Peyer's patch (tissue), 4 donors: Measurements from ENCODE around the gene CDKN2C. TPM values are rescaled to one million over a fixed set of nuclear protein-coding genes. Genes with fewer than 3 reads are reported as not detected.
"Not testable (repeated sequence)": the region's sequence is repeated elsewhere in the genome, so short reads cannot be mapped to it uniquely, and the experiment has no call there.

Experiments
- DNase-seq, 3 donors: peaks; one replicate each; pipeline ENCODE4 v3.0.0-alpha.2; 2017 to 2019
- H3K27ac ChIP-seq, 4 donors: fragments of 200-600 bp; sonication (generic); one replicate each; pipeline ENCODE4 v1.5.1; 2016 to 2019
- H3K27me3 ChIP-seq, 2 donors: fragments of 200-600 bp; sonication (generic); one replicate each; pipeline ENCODE4 v1.5.1; 2019
- H3K36me3 ChIP-seq, 3 donors: fragments of 200-600 bp; sonication (generic); one replicate each; pipeline ENCODE4 v1.5.1; 2016 to 2019
- H3K4me1 ChIP-seq, 4 donors: fragments of 200-600 bp; sonication (generic); one replicate each; pipeline ENCODE4 v1.5.1; 2016 to 2019
- H3K4me3 ChIP-seq, 4 donors: fragments of 200-600 bp; sonication (generic); 1 replicate in 3 of 4; 2 replicates in 1 of 4; pipeline ENCODE4 v1.5.1; 2016 to 2019; ENCODE audit warnings: mild to moderate bottlenecking in 1 of 4
- H3K9me3 ChIP-seq, 4 donors: fragments of 200-600 bp; sonication (generic); one replicate each; pipeline ENCODE4 v1.5.1; 2016 to 2019; ENCODE audit warnings: mild to moderate bottlenecking in 1 of 4
- POLR2A ChIP-seq, 2 donors: fragments of 450-650 bp; IDR thresholded peaks; one replicate each; pipeline ENCODE4 v1.5.1; 2017; ENCODE audit warnings: antibody characterized with exemption in 2 of 2, mild to moderate bottlenecking in 2 of 2, moderate library complexity in 2 of 2
- total RNA-seq, 4 donors: library from RNA; depleted of rRNA; stranded (reverse); fragments of >200 nt; gene quantifications; one replicate each; pipeline ENCODE4 v1.1.0, GENCODE V29; 2016
- TF ChIP-seq, protein P1 (sequence below), 6 experiments: fragments of 450-650 bp in 4 of 6; fragments of 200-600 bp in 2 of 6; sonication (generic) in 1 of 6; IDR thresholded peaks; one replicate each; pipeline ENCODE4 v1.5.1; 2017 to 2019; ENCODE audit warnings: antibody characterized with exemption in 6 of 6, mild to moderate bottlenecking in 3 of 6, moderate library complexity in 1 of 6

Gene CDKN2C
- total RNA-seq, 4 donors from 2014 or later: 5.8 to 14.5 (median 9.5) TPM

GRCh38 chr1:50994997-50995396 is 25.0 kb downstream of the CDKN2C start:
- no peak for DNase-seq
- no peaks in the 10 kb centered on the region for H3K4me1 ChIP-seq
- TF ChIP-seq, protein P1, sequence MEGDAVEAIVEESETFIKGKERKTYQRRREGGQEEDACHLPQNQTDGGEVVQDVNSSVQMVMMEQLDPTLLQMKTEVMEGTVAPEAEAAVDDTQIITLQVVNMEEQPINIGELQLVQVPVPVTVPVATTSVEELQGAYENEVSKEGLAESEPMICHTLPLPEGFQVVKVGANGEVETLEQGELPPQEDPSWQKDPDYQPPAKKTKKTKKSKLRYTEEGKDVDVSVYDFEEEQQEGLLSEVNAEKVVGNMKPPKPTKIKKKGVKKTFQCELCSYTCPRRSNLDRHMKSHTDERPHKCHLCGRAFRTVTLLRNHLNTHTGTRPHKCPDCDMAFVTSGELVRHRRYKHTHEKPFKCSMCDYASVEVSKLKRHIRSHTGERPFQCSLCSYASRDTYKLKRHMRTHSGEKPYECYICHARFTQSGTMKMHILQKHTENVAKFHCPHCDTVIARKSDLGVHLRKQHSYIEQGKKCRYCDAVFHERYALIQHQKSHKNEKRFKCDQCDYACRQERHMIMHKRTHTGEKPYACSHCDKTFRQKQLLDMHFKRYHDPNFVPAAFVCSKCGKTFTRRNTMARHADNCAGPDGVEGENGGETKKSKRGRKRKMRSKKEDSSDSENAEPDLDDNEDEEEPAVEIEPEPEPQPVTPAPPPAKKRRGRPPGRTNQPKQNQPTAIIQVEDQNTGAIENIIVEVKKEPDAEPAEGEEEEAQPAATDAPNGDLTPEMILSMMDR (IDR thresholded peaks at IDR 0.05): no peak
- TF ChIP-seq POLR2A (IDR thresholded peaks at IDR 0.05): no peak
- no peak overlapping the region for H3K27ac ChIP-seq
- H3K36me3 ChIP-seq: no peaks in the 10 kb centered on the region
- no peaks in the 10 kb centered on the region for H3K27me3 ChIP-seq
- no peaks in the 10 kb centered on the region for H3K9me3 ChIP-seq
- no peak overlapping the region for H3K4me3 ChIP-seq

GRCh38 chr1:50995651-50996050 is 25.6 kb downstream of the CDKN2C start:
- H3K27ac ChIP-seq: no peak overlapping the region
- no peaks in the 10 kb centered on the region for H3K4me1 ChIP-seq
- H3K36me3 ChIP-seq: no peaks in the 10 kb centered on the region
- no peak for DNase-seq
- H3K4me3 ChIP-seq: no peak overlapping the region
- no peaks in the 10 kb centered on the region for H3K27me3 ChIP-seq
- no peaks in the 10 kb centered on the region for H3K9me3 ChIP-seq
- TF ChIP-seq POLR2A (IDR thresholded peaks at IDR 0.05): no peak
- TF ChIP-seq, protein P1 (IDR thresholded peaks at IDR 0.05): no peak

- no peaks in the 10 kb centered on the region for H3K27me3 ChIP-seq
These were observed 26.0 kb downstream of the CDKN2C start for GRCh38 chr1:50996083-50996482.

GRCh38 chr1:50999375-50999774 is 29.3 kb downstream of the CDKN2C start:
- not testable (repeated sequence) for H3K4me3 ChIP-seq, H3K4me1 ChIP-seq, H3K27ac ChIP-seq, H3K9me3 ChIP-seq, H3K27me3 ChIP-seq, DNase-seq, H3K36me3 ChIP-seq

More at GRCh38 chr1:50996083-50996482, 26.0 kb downstream of the CDKN2C start:
- Histone ChIP-seq H3K4me3 (no peak overlapping the region), H3K4me1 (no peaks in the 10 kb centered on the region), H3K36me3 (no peaks in the 10 kb centered on the region), H3K27ac (no peak overlapping the region), H3K9me3 (no peaks in the 10 kb centered on the region)
- no peak for DNase-seq
- TF ChIP-seq POLR2A (IDR thresholded peaks at IDR 0.05): no peak
- TF ChIP-seq, protein P1 (IDR thresholded peaks at IDR 0.05): no peak

DNA sequence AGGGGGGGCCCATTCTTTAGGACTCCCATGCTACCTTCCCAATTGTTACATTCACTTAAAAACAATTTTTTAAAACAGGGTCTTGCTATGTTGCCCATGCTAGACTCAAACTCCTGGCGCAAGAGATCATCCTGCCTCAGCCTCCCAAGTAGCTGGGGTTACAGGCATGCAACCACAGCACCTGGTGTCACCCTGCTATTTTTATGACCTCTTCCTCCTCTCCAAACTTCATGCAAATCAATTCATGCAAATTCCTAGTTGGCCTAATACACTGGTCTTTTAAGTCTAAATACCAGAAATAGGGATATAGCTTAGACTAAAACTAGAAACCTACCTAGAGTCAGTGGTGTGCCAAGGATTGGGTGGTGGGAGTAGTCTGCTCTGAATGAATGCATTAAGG is 30.1 kb downstream of the CDKN2C start:
- TF ChIP-seq POLR2A (IDR thresholded peaks at IDR 0.05): no peak
- TF ChIP-seq, protein P1 (IDR thresholded peaks at IDR 0.05): no peak
- Histone ChIP-seq H3K27me3 (no peaks in the 10 kb centered on the region), H3K9me3 (no peaks in the 10 kb centered on the region), H3K27ac (no peak overlapping the region), H3K4me3 (no peak overlapping the region), H3K36me3 (no peaks in the 10 kb centered on the region), H3K4me1 (no peaks in the 10 kb centered on the region)
- no peak for DNase-seq

- Histone ChIP-seq H3K27ac (no peak overlapping the region), H3K4me3 (no peak overlapping the region), H3K9me3 (no peaks in the 10 kb centered on the region), H3K27me3 (no peaks in the 10 kb centered on the region), H3K36me3 (no peaks in the 10 kb centered on the region), H3K4me1 (no peaks in the 10 kb centered on the region)
- DNase-seq: no peak
- no peak for TF ChIP-seq POLR2A (IDR thresholded peaks at IDR 0.05)
These were observed 30.6 kb downstream of the CDKN2C start for GRCh38 chr1:51000651-51001050.

DNA sequence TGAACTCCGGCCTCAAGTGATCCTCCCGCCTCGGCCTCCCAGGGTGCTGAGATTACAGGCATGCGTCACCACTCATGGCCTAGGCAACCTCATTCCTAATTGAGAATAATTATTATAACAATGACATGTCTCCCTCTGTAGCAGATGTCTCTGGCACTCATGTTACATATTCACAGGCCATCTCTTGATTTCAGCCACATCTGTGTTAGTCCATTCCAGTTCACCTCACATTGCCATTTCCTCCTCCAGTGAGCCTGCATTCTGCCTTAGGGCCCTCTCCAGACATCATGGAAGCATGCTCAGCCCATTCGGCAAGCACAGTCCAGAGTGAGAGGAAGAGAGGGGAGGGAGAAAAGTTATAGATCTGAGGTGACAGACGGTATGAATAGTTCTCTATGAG is 32.5 kb downstream of the CDKN2C start:
- H3K27me3 ChIP-seq: no peaks in the 10 kb centered on the region
- no peaks in the 10 kb centered on the region for H3K36me3 ChIP-seq
- no peaks in the 10 kb centered on the region for H3K9me3 ChIP-seq
- TF ChIP-seq POLR2A (IDR thresholded peaks at IDR 0.05): no peak
- TF ChIP-seq, protein P1 (IDR thresholded peaks at IDR 0.05): no peak
- H3K4me1 ChIP-seq: no peaks in the 10 kb centered on the region
- no peak overlapping the region for H3K27ac ChIP-seq
- no peak for DNase-seq
- no peak overlapping the region for H3K4me3 ChIP-seq

DNA sequence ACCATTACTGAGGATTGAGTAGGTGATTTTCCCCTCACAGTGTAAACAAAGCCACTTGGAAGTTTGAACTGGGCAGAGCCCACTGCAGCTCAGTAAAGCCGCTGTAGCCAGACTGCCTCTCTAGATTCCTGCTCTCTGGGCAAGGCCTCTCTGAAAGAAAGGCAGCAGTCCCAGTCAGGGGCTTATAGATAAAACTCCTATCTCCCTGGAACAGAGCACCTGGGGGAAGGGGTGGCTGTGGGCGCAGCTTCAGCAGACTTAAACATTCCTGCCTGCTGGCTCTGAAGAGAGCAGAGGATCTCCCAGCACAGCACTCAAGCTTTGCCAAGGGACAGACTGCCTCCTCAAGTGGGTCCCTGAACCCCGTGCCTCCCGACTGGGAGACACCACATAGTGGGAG is 35.5 kb downstream of the CDKN2C start:
- H3K9me3 ChIP-seq, H3K27ac ChIP-seq, H3K4me3 ChIP-seq, H3K36me3 ChIP-seq, H3K27me3 ChIP-seq, H3K4me1 ChIP-seq, DNase-seq: not testable (repeated sequence)
